K562 (cell line): ENCODE data around the gene KAZN. TPM values are rescaled to one million over a fixed set of nuclear protein-coding genes. Genes with fewer than 3 reads are reported as not detected.
A peak's percentile ranks its signal among the peaks of the same experiment; 100 is the strongest.

Experiments
- DNMT1 ChIP-seq: fragments of 450-650 bp; IDR thresholded peaks from 2 replicates; pipeline ENCODE4 v1.6.1; 2016; ENCODE audit warnings: antibody characterized with exemption, mild to moderate bottlenecking
- FOS ChIP-seq: IDR thresholded peaks from 3 replicates; pipeline ENCODE4 v1.6.1; 2011; ENCODE audit not compliant: insufficient read length; ENCODE audit errors: extremely low read depth
- GMEB1 ChIP-seq: fragments of 250-450 bp; sonication (Bioruptor Pico); IDR thresholded peaks from 2 replicates; pipeline ENCODE4 v1.4.0; 2020; ENCODE audit warnings: mild to moderate bottlenecking
- L3MBTL2 ChIP-seq: fragments of 450-650 bp; IDR thresholded peaks from 2 replicates; pipeline ENCODE4 v1.6.1; 2016; ENCODE audit warnings: mild to moderate bottlenecking, moderate library complexity
- NONO ChIP-seq, 2 experiments: fragments of 200-400 bp in 1 of 2; fragments of 450-650 bp in 1 of 2; formaldehyde crosslinking in 1 of 2; IDR thresholded peaks; 2 replicates each; pipeline ENCODE4 v1.6.1; 2017; ENCODE audit warnings: low read depth in 2 of 2, mild to moderate bottlenecking in 2 of 2, moderate library complexity in 2 of 2, low read length in 1 of 2
- NR2C1 ChIP-seq, 2 experiments: fragments of 450-650 bp; IDR thresholded peaks; 2 replicates each; pipeline ENCODE4 v1.6.1; 2017; ENCODE audit warnings: mild to moderate bottlenecking in 2 of 2, antibody characterized with exemption in 1 of 2, inconsistent platforms in 1 of 2, missing compliant biosample characterization in 1 of 2, missing genetic modification characterization in 1 of 2
- RBM34 ChIP-seq: fragments of 200-400 bp; formaldehyde crosslinking; IDR thresholded peaks from 2 replicates; pipeline ENCODE4 v1.6.1; 2018; ENCODE audit warnings: low read length, borderline replicate concordance; ENCODE audit not compliant: insufficient read depth
- ZC3H11A ChIP-seq: IDR thresholded peaks from 2 replicates; pipeline ENCODE4 v1.6.1; 2012; ENCODE audit warnings: low read depth, low read length, improper control_type of control experiment
- ZNF121 ChIP-seq: sonication (generic); formaldehyde crosslinking; conservative IDR thresholded peaks from 2 replicates; pipeline ENCODE4 v1.8.0; 2022; ENCODE audit warnings: missing genetic modification reagents
- ZNF23 ChIP-seq: fragments of 250-450 bp; sonication (Bioruptor Pico); IDR thresholded peaks from 2 replicates; pipeline ENCODE4 v1.4.0; 2020; ENCODE audit warnings: mild to moderate bottlenecking
- ZNF395 ChIP-seq: fragments of 200-800 bp; sonication (Bioruptor generic); IDR thresholded peaks from 2 replicates; pipeline ENCODE4 v1.6.1; 2017; ENCODE audit warnings: missing genetic modification characterization, missing compliant biosample characterization
- polyA plus RNA-seq, 8 experiments: library from polyadenylated mRNA; depleted of rRNA in 4 of 8; stranded (reverse) in 5 of 8; unstranded in 3 of 8; fragments of >200 nt; fragmentation: Nextera tagmentation in 2 of 8; fragmentation: Illumina TruSeq in 1 of 8; extraction: Ambion mirVana in 2 of 8; extraction: Trizol in 1 of 8; gene quantifications; 2 replicates each; pipeline versions ENCODE4 v1.2.1 to v1.2.3, GENCODE V29; 2011 to 2014; ENCODE audit warnings: inconsistent platforms in 1 of 8, missing spikeins in 1 of 8
- total RNA-seq, 7 experiments: library from RNA; depleted of rRNA in 6 of 7; stranded (reverse); fragments of >200 nt in 6 of 7; fragmentation: Illumina TruSeq in 2 of 7; extraction: Trizol in 2 of 7; gene quantifications; 2 replicates each; pipeline versions ENCODE4 v1.2.1 to v1.2.3, GENCODE V29; 2011 to 2021; ENCODE audit warnings: low replicate concordance in 1 of 7
- TF ChIP-seq, protein P1 (sequence below), 2 experiments: fragments of 450-650 bp; IDR thresholded peaks; 2 replicates each; pipeline ENCODE4 v1.6.1; 2016
- TF ChIP-seq, protein P2 (sequence below): fragments of 250-450 bp; sonication (Bioruptor Pico); IDR thresholded peaks from 2 replicates; pipeline ENCODE4 v1.4.0; 2020; ENCODE audit warnings: borderline replicate concordance
- TF ChIP-seq, protein P3 (sequence below), 2 experiments: IDR thresholded peaks; 2 replicates each; pipeline ENCODE4 v1.6.1; 2011; ENCODE audit warnings: borderline replicate concordance in 1 of 2, control low read depth in 1 of 2, low read depth in 1 of 2, low read length in 1 of 2, mild to moderate bottlenecking in 1 of 2, mixed read lengths in 1 of 2, moderate library complexity in 1 of 2; ENCODE audit not compliant: insufficient read depth in 1 of 2, insufficient read length in 1 of 2, poor library complexity in 1 of 2, severe bottlenecking in 1 of 2; ENCODE audit errors: extremely low read depth in 1 of 2
- TF ChIP-seq, protein P4 (sequence below): sonication (generic); formaldehyde crosslinking; IDR thresholded peaks from 2 replicates; pipeline ENCODE4 v1.8.0; 2023; ENCODE audit warnings: mild to moderate bottlenecking, missing genetic modification reagents
- TF ChIP-seq, protein P5 (sequence below): sonication (generic); formaldehyde crosslinking; IDR thresholded peaks from 2 replicates; pipeline ENCODE4 v1.8.1; 2022; ENCODE audit warnings: missing genetic modification reagents

The KAZN gene
- total and polyA plus RNA-seq, 9 of the 15 experiments (the other 6 are each of a cell fraction or from before 2014, with no cell fraction given), result 2.1 to 21.6 (median 5.4) TPM

DNA sequence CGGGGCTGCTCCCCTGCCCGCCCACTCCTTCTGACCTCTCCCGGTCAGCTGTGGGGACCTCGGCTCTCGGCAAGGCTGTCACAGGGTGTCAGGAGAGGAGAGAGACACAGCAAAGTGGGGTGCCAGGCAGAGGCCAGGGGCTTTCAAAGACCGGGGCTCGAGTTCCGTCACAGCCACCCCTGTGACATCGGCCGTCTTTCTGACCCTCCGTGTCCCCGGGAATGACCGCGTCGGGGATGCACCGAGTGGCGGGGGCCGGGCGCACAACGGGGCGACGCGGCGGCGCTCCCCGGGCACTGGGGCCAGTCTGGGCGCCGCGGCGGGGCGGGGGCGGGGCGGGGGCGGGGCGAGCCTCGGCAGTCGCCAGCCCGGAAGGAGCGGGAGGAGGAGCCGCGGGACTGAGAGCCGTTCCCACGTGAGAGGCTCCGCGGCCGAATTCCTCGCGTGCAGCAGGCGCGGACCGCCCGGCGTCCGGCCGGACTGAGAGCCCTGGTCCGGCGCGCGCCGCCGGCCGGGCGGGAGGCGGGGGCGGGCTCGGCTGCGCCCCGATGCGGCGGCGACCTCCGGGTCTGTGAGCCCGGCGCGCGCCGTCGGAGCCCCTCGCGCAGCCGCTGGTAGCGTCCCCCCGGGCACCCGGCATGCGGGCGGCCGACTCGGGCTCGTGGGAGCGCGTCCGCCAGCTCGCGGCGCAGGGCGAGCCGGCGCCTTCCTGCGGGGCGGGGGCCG lies 325.4 kb downstream of the KAZN start (continued):
- no peak for TF ChIP-seq GMEB1 (CRISPR knock-in tag)
- TF ChIP-seq L3MBTL2, result no peak
- TF ChIP-seq, protein P1, sequence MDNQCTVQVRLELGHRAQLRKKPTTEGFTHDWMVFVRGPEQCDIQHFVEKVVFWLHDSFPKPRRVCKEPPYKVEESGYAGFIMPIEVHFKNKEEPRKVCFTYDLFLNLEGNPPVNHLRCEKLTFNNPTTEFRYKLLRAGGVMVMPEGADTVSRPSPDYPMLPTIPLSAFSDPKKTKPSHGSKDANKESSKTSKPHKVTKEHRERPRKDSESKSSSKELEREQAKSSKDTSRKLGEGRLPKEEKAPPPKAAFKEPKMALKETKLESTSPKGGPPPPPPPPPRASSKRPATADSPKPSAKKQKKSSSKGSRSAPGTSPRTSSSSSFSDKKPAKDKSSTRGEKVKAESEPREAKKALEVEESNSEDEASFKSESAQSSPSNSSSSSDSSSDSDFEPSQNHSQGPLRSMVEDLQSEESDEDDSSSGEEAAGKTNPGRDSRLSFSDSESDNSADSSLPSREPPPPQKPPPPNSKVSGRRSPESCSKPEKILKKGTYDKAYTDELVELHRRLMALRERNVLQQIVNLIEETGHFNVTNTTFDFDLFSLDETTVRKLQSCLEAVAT (IDR thresholded peaks at IDR 0.05), result no peak
- TF ChIP-seq, protein P2, sequence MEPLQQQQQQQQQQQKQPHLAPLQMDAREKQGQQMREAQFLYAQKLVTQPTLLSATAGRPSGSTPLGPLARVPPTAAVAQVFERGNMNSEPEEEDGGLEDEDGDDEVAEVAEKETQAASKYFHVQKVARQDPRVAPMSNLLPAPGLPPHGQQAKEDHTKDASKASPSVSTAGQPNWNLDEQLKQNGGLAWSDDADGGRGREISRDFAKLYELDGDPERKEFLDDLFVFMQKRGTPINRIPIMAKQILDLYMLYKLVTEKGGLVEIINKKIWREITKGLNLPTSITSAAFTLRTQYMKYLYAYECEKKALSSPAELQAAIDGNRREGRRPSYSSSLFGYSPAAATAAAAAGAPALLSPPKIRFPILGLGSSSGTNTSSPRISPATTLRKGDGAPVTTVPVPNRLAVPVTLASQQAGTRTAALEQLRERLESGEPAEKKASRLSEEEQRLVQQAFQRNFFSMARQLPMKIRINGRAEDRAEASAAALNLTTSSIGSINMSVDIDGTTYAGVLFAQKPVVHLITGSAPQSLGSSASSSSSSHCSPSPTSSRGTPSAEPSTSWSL (CRISPR knock-in tag), result no peak
- TF ChIP-seq, protein P3, sequence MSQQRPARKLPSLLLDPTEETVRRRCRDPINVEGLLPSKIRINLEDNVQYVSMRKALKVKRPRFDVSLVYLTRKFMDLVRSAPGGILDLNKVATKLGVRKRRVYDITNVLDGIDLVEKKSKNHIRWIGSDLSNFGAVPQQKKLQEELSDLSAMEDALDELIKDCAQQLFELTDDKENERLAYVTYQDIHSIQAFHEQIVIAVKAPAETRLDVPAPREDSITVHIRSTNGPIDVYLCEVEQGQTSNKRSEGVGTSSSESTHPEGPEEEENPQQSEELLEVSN (IDR thresholded peaks at IDR 0.05; ENCODE audit: borderline replicate concordance in 1 of 2, extremely low read depth in 1 of 2, insufficient read depth in 1 of 2, insufficient read length in 1 of 2, low read depth in 1 of 2, low read length in 1 of 2, poor library complexity in 1 of 2, severe bottlenecking in 1 of 2), result peak; percentile 69 to 91
- no peak for TF ChIP-seq FOS
- TF ChIP-seq, protein P4, sequence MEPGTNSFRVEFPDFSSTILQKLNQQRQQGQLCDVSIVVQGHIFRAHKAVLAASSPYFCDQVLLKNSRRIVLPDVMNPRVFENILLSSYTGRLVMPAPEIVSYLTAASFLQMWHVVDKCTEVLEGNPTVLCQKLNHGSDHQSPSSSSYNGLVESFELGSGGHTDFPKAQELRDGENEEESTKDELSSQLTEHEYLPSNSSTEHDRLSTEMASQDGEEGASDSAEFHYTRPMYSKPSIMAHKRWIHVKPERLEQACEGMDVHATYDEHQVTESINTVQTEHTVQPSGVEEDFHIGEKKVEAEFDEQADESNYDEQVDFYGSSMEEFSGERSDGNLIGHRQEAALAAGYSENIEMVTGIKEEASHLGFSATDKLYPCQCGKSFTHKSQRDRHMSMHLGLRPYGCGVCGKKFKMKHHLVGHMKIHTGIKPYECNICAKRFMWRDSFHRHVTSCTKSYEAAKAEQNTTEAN (CRISPR knock-in tag), result no peak
- TF ChIP-seq ZNF121, result no peak
- TF ChIP-seq RBM34, result no peak
- TF ChIP-seq NR2C1 (IDR thresholded peaks at IDR 0.05), result no peak
- TF ChIP-seq NR2C1 (tag; IDR thresholded peaks at IDR 0.05), result no peak
- TF ChIP-seq, protein P5, sequence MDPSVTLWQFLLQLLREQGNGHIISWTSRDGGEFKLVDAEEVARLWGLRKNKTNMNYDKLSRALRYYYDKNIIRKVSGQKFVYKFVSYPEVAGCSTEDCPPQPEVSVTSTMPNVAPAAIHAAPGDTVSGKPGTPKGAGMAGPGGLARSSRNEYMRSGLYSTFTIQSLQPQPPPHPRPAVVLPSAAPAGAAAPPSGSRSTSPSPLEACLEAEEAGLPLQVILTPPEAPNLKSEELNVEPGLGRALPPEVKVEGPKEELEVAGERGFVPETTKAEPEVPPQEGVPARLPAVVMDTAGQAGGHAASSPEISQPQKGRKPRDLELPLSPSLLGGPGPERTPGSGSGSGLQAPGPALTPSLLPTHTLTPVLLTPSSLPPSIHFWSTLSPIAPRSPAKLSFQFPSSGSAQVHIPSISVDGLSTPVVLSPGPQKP (CRISPR knock-in tag), result no peak
- TF ChIP-seq ZC3H11A, result no peak
- TF ChIP-seq DNMT1, result no peak
- TF ChIP-seq NONO (IDR thresholded peaks at IDR 0.05; ENCODE audit: low read depth in 2 of 2, low read length in 1 of 2), result peak; percentile 12 to 54; a peak in 1 of 4 replicates
- TF ChIP-seq ZNF23 (CRISPR knock-in tag), result no peak
- 0 out of 2 replicates have a peak, but pooled peaks have one; percentile 40 for TF ChIP-seq ZNF395 (CRISPR knock-in tag)
